Measurements from ENCODE around the gene MINDY1.

The MINDY1 gene

DNA sequence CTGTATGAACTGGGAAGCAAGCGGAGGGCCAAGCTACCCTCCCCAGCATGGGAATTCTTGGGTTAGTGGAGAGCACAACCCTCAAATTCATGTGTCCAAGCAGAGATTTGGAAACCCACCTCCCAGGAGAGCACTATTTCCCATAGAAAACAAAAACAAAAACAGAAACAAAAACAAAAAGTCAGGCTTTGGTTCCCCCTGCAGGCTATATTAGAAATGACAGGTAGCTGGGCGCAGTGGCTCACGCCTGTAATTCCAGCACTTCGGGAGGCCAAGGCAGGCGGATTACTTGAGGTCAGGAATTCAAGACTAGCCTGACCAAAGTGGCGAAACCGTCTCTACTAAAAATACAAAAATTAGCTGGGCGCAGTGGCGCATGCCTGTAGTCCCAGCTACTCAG is 10.8 kb downstream of the MINDY1 start:
- Histone ChIP-seq H3K9me3 (ENCODE audit: severe bottlenecking) (no peaks in the 10 kb centered on the region), H3K27ac (ENCODE audit: poor library complexity, severe bottlenecking) (no peak overlapping the region), H3K4me3 (ENCODE audit: severe bottlenecking) (no peak overlapping the region), H3K36me3 (ENCODE audit: low read depth) (peaks cover 5% of the 10 kb centered on the region; the same call in 1 of the 2 replicates), H3K27me3 (ENCODE audit: insufficient read depth, poor library complexity, severe bottlenecking) (no peaks in the 10 kb centered on the region), H3K4me1 (ENCODE audit: insufficient read depth, poor library complexity, severe bottlenecking) (no peaks in the 10 kb centered on the region)
- ATAC-seq (ENCODE audit: low read depth) = 0 out of 3 replicates have a peak, but pooled peaks have one; percentile 36
- TF ChIP-seq CTCF (IDR thresholded peaks at IDR 0.05; ENCODE audit: poor library complexity, severe bottlenecking) = peak; percentile 78
- DNase-seq (ENCODE audit: low spot score) = no peak

- no peaks in the 10 kb centered on the region for H3K9me3 ChIP-seq (ENCODE audit: severe bottlenecking)
- no peaks in the 10 kb centered on the region for H3K27me3 ChIP-seq (ENCODE audit: insufficient read depth, poor library complexity, severe bottlenecking)
- DNase-seq (ENCODE audit: low spot score) = no peak
- TF ChIP-seq CTCF (IDR thresholded peaks at IDR 0.05; ENCODE audit: poor library complexity, severe bottlenecking) = no peak
- no peaks in the 10 kb centered on the region for H3K4me1 ChIP-seq (ENCODE audit: insufficient read depth, poor library complexity, severe bottlenecking)
- no peak for ATAC-seq (ENCODE audit: low read depth)
- no peak overlapping the region for H3K4me3 ChIP-seq (ENCODE audit: severe bottlenecking)
- H3K36me3 ChIP-seq (ENCODE audit: low read depth) = peaks cover 4% of the 10 kb centered on the region; the same call in 1 of the 2 replicates
- H3K27ac ChIP-seq (ENCODE audit: poor library complexity, severe bottlenecking) = no peak overlapping the region
These were observed 11.2 kb downstream of the MINDY1 start for GRCh38 chr1:150995460-150995859.

DNA sequence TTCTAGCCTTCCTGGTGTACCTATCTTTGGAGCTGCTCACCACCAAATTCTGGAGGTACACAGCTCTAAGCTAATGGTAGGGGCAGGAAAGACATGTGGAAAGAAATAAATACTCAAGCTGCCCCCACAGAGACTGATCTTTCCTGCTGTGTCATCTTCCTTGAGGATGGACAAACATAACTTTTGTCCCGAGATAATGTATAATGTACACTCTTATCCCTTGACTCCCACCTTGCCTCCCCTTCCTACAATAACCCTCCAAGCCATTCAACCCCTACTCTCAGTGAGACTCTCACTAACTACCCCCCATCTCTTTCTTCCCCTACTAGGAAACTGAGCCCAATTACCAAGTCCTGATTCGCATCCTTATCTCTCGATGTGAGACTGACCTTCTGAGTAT is 12.5 kb downstream of the MINDY1 start:
- Histone ChIP-seq H3K9me3 (ENCODE audit: severe bottlenecking) (no peaks in the 10 kb centered on the region), H3K27ac (ENCODE audit: poor library complexity, severe bottlenecking) (no peak overlapping the region), H3K4me3 (ENCODE audit: severe bottlenecking) (no peak overlapping the region), H3K36me3 (ENCODE audit: low read depth) (no peaks in the 10 kb centered on the region), H3K4me1 (ENCODE audit: insufficient read depth, poor library complexity, severe bottlenecking) (no peaks in the 10 kb centered on the region), H3K27me3 (ENCODE audit: insufficient read depth, poor library complexity, severe bottlenecking) (no peaks in the 10 kb centered on the region)
- no peak for DNase-seq (ENCODE audit: low spot score)
- ATAC-seq (ENCODE audit: low read depth) = no peak
- TF ChIP-seq CTCF (IDR thresholded peaks at IDR 0.05; ENCODE audit: poor library complexity, severe bottlenecking) = no peak

GRCh38 chr1:150992626-150993025 is 14.1 kb downstream of the MINDY1 start:
- DNase-seq (ENCODE audit: low spot score) = no peak
- no peaks in the 10 kb centered on the region for H3K36me3 ChIP-seq (ENCODE audit: low read depth)
- H3K4me3 ChIP-seq (ENCODE audit: severe bottlenecking) = no peak overlapping the region
- ATAC-seq (ENCODE audit: low read depth) = no peak
- TF ChIP-seq CTCF (IDR thresholded peaks at IDR 0.05; ENCODE audit: poor library complexity, severe bottlenecking) = no peak
- H3K9me3 ChIP-seq (ENCODE audit: severe bottlenecking) = no peaks in the 10 kb centered on the region
- H3K27ac ChIP-seq (ENCODE audit: poor library complexity, severe bottlenecking) = no peak overlapping the region
- no peaks in the 10 kb centered on the region for H3K27me3 ChIP-seq (ENCODE audit: insufficient read depth, poor library complexity, severe bottlenecking)
- H3K4me1 ChIP-seq (ENCODE audit: insufficient read depth, poor library complexity, severe bottlenecking) = no peaks in the 10 kb centered on the region

DNA sequence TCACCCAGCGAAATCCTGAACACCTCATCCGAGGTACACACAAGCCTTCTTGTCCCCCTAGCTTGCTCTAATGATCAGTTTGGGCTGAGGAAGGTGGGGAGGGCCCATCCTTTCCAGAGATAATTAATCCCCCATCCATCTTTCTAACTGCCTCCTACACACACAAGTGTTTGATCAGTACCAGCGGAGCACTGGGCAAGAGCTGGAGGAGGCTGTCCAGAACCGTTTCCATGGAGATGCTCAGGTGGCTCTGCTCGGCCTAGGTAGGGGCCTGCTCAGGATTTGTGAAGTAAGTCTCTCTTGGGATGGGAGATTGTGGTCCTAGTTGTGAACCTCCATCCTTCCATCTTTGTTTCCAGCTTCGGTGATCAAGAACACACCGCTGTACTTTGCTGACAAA is 18.8 kb downstream of the MINDY1 start:
- ATAC-seq (ENCODE audit: low read depth) = no peak
- no peaks in the 10 kb centered on the region for H3K36me3 ChIP-seq (ENCODE audit: low read depth)
- no peak for DNase-seq (ENCODE audit: low spot score)

More for the DNA sequence above, 18.8 kb downstream of the MINDY1 start:
- Histone ChIP-seq H3K4me1 (ENCODE audit: insufficient read depth, poor library complexity, severe bottlenecking) (no peaks in the 10 kb centered on the region), H3K4me3 (ENCODE audit: severe bottlenecking) (no peak overlapping the region), H3K27me3 (ENCODE audit: insufficient read depth, poor library complexity, severe bottlenecking) (no peaks in the 10 kb centered on the region), H3K27ac (ENCODE audit: poor library complexity, severe bottlenecking) (no peak overlapping the region), H3K9me3 (ENCODE audit: severe bottlenecking) (no peaks in the 10 kb centered on the region)
- TF ChIP-seq CTCF (IDR thresholded peaks at IDR 0.05; ENCODE audit: poor library complexity, severe bottlenecking) = no peak
